ENCODE results near the gene TEAD3. TPM values are rescaled to one million over a fixed set of nuclear protein-coding genes. Genes with fewer than 3 reads are reported as not detected.

The TEAD3 gene
- total and polyA plus RNA-seq, 2 of the 4 experiments (the other 2 are of a cell fraction), result 5.2 to 28.0 TPM

DNA sequence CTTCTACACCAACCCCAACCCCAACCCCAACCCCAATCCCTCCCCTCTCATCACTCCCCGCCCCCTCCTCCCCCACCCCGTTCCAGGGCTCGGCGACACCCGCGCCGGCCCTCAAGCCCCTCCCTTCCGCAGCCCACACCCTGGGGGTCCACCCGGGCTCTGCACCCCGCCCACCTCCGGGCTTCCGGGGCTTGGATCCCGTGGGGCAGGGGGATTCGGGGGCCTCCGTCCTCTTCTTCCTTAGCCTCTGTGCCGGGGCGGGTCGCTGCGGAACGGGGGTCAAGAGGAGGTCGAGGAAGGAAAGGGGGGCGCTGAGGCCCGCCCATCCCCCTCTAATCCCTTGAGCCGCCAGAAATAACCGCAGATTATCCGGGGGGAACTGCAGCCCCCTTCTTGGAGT is 15.1 kb upstream of the TEAD3 start:
- POLR2A ChIA-PET (ENCODE audit: unreplicated experiment), result no interaction called here
- in situ Hi-C loops (cut with MboI; ENCODE audit: low sequenced_read_pairs), result no loop called here

More for the DNA sequence above, 15.1 kb upstream of the TEAD3 start:
- Histone ChIP-seq H3K4me2 (ENCODE audit: low read depth, low read length) (no peak overlapping the region), H3K9me1 (ENCODE audit: insufficient read depth, low read length) (no peaks in the 10 kb centered on the region), H3K4me1 (ENCODE audit: control insufficient read depth, insufficient read depth, low read length) (0 out of 2 replicates have a peak, but pooled peaks cover 1% of the 10 kb centered on the region), H3K27me3 (ENCODE audit: control insufficient read depth, insufficient read depth, low read length) (peaks cover 59% of the 10 kb centered on the region), H3K14ac (replicated peaks; ENCODE audit: low read depth, low read length) (no peak overlapping the region), H3K36me3 (ENCODE audit: control insufficient read depth, insufficient read depth, low read length) (no peaks in the 10 kb centered on the region), H3K4me3 (ENCODE audit: insufficient read depth, low read depth, low read length) (no peak overlapping the region), H2AK9ac (replicated peaks; ENCODE audit: low read depth, low read length, poor library complexity) (peak overlapping the region; percentile 55), H2BK120ac (ENCODE audit: low read depth, low read length) (no peak overlapping the region), H4K91ac (ENCODE audit: insufficient read depth, low read depth, low read length) (no peak overlapping the region), H3K9ac (ENCODE audit: low read depth, low read length) (no peak overlapping the region), H2BK5ac (ENCODE audit: low read depth, low read length, poor library complexity, severe bottlenecking) (no peak overlapping the region), H3K9me3 (ENCODE audit: control insufficient read depth, insufficient read depth, low read length) (peaks cover under 1% of the 10 kb centered on the region; the same call in 1 of the 2 replicates), H2AFZ (replicated peaks; ENCODE audit: low read length, poor library complexity) (no peak overlapping the region), H4K8ac (ENCODE audit: low read depth in 2 of 2, low read length in 2 of 2) (no peak overlapping the region), H3K4ac (ENCODE audit: low read depth, low read length) (no peak overlapping the region), H4K5ac (ENCODE audit: low read depth, low read length) (no peak overlapping the region), H3K79me1 (ENCODE audit: low read depth in 1 of 2, low read length in 2 of 2) (no peaks in the 10 kb centered on the region), H3K18ac (ENCODE audit: low read depth, low read length) (no peak overlapping the region), H2AK5ac (ENCODE audit: low read depth, low read length) (no peak overlapping the region), H3K27ac (ENCODE audit: insufficient read depth, low read length) (no peak overlapping the region), H2BK15ac (ENCODE audit: low read depth, low read length) (no peak overlapping the region), H3K23ac (ENCODE audit: low read depth, low read length) (no peak overlapping the region), H4K20me1 (ENCODE audit: insufficient read depth, low read length) (no peaks in the 10 kb centered on the region), H2BK20ac (ENCODE audit: low read depth, low read length) (no peak overlapping the region), H3K56ac (ENCODE audit: extremely low read depth, insufficient read depth, low read length) (no peak overlapping the region)
- no TSS peak for BruUV-seq (replicated peaks)
- intact Hi-C loops (cut with micrococcal nuclease), result no loop called here
- no peak for ATAC-seq (ENCODE audit: low read depth)
- no CpG with 5 or more reads among the region's 26 CpGs for WGBS, 2 experiments (ENCODE audit: extremely low coverage in 2 of 2, insufficient read length in 1 of 2)
- dilution Hi-C loops (cut with HindIII; ENCODE audit: low sequenced_read_pairs, unreplicated experiment), result no loop called here
- no peak for DNase-seq
- TF ChIP-seq, protein P1, sequence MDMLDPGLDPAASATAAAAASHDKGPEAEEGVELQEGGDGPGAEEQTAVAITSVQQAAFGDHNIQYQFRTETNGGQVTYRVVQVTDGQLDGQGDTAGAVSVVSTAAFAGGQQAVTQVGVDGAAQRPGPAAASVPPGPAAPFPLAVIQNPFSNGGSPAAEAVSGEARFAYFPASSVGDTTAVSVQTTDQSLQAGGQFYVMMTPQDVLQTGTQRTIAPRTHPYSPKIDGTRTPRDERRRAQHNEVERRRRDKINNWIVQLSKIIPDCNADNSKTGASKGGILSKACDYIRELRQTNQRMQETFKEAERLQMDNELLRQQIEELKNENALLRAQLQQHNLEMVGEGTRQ (IDR thresholded peaks at IDR 0.05; ENCODE audit: low read depth, low read length), result no peak
- TF ChIP-seq RAD21 (IDR thresholded peaks at IDR 0.05; ENCODE audit: low read length) (no peak), SMC3 (IDR thresholded peaks at IDR 0.05; ENCODE audit: low read depth, low read length) (no peak), BHLHE40 (IDR thresholded peaks at IDR 0.05; ENCODE audit: low read depth, low read length) (no peak), FOS (IDR thresholded peaks at IDR 0.05; ENCODE audit: low read depth, low read length) (no peak), CEBPB (IDR thresholded peaks at IDR 0.05; ENCODE audit: low read depth, low read length) (no peak), RCOR1 (IDR thresholded peaks at IDR 0.05; ENCODE audit: insufficient replicate concordance, low read length) (no peak)
- CTCF ChIA-PET, result no interaction called here
